HG03103 (cell line): ENCODE data around the gene SLC22A12.

Experiments
- ATAC-seq: cut with Tn5 transposase; IDR thresholded peaks from one replicate; pipeline ENCODE4 v1.9.1; 2021; ENCODE audit warnings: low read depth; ENCODE audit not compliant: unreplicated experiment

SLC22A12 gene

GRCh38 chr11:64620381-64620971 lies 29.5 kb downstream of the SLC22A12 start:
- ATAC-seq = no peak

GRCh38 chr11:64621283-64622019 lies 30.4 kb downstream of the SLC22A12 start:
- ATAC-seq = no peak

GRCh38 chr11:64622681-64623080 lies 31.7 kb downstream of the SLC22A12 start:
- ATAC-seq = no peak

GRCh38 chr11:64624883-64625481 lies 34.0 kb downstream of the SLC22A12 start:
- no peak for ATAC-seq

GRCh38 chr11:64626637-64627036 lies 35.6 kb downstream of the SLC22A12 start:
- no peak for ATAC-seq

- no peak for ATAC-seq
These were observed 36.4 kb downstream of the SLC22A12 start for GRCh38 chr11:64627371-64627770.

GRCh38 chr11:64628596-64628995 lies 37.6 kb downstream of the SLC22A12 start:
- ATAC-seq = no peak

GRCh38 chr11:64629103-64629502 lies 38.1 kb downstream of the SLC22A12 start:
- ATAC-seq = no peak

- ATAC-seq = no peak
These were observed 39.0 kb downstream of the SLC22A12 start for GRCh38 chr11:64629796-64630562.

- no peak for ATAC-seq
These were observed 40.7 kb downstream of the SLC22A12 start for GRCh38 chr11:64631675-64632074.

GRCh38 chr11:64632237-64632636 lies 41.2 kb downstream of the SLC22A12 start:
- no peak for ATAC-seq

- ATAC-seq = no peak
These were observed 41.6 kb downstream of the SLC22A12 start for GRCh38 chr11:64632654-64633053.

- ATAC-seq = no peak
These were observed 42.6 kb downstream of the SLC22A12 start for GRCh38 chr11:64633555-64634159.

- no peak for ATAC-seq
These were observed 46.5 kb downstream of the SLC22A12 start for GRCh38 chr11:64637334-64638017.

- no peak for ATAC-seq
These were observed 47.1 kb downstream of the SLC22A12 start for GRCh38 chr11:64638018-64638665.

GRCh38 chr11:64638829-64639228 lies 47.8 kb downstream of the SLC22A12 start:
- no peak for ATAC-seq

- ATAC-seq = no peak
These were observed 48.9 kb downstream of the SLC22A12 start for GRCh38 chr11:64639885-64640284.

GRCh38 chr11:64641596-64642417 lies 50.8 kb downstream of the SLC22A12 start:
- ATAC-seq = no peak

GRCh38 chr11:64642418-64642735 lies 51.4 kb downstream of the SLC22A12 start:
- ATAC-seq = no peak
